ENCODE data around the gene ENPP6. TPM values are rescaled to one million over a fixed set of nuclear protein-coding genes. Genes with fewer than 3 reads are reported as not detected.

Gene ENPP6
- total RNA-seq, 1 experiment from 2014 or later: not detected

DNA sequence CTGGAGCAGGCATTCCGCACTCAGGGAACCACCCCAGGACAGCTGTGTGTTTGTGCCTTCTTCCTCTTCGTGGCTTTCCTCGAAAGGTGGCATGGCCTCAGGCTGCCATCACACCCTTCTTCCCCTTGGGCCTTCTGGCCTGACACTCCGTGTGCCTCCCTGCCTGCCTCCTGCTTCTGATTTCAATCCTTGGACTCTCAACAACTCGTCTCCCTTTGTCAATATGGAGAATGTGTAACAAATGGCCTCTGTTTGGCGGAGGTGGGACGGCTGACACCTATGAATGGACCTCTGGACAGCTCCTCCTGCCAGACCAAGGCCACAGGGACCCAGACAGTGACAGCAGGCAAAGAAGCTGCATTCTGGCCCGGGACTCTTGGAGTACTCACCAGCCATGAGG lies 137.0 kb downstream of the ENPP6 start:
- peaks cover 69% of the 10 kb centered on the region for H3K27me3 ChIP-seq (ENCODE audit: low read length)
- H3K9me3 ChIP-seq (ENCODE audit: low read length): no peaks in the 10 kb centered on the region

DNA sequence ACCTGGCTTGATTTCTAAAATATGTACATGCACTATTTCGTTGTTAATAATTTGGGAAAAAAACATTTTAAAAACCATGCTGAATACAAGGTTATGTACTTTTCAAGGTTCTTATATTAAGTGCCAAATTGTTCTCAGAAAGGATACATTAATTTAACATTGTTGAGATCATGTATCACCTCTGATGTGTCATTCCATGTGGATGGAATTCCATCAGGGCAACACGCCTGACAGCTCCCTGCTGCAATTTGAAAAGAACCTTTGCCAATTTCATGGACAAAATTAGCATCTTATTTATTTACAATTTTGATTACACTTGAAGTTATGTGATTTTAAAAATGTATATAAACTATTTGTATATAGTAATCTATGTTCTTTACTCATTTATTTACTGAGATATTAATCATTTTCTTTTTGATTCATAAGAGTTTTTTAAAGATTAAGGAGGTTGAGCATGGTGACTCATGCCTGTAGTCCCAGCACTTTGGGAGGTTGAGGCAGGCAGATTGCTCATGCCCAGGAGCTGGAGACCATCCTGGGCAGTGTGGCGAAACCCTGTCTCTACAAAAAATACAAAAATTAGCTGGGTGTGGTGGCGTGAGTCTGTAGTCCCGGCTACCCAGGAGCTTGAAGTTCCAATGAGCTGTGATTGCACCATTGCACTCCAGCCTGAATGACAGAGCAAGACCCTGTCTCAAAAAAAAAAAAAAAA lies 142.8 kb downstream of the ENPP6 start:
- DNase-seq (no peak), ATAC-seq (no peak)
- no peaks in the 10 kb centered on the region for H3K9me2 ChIP-seq (replicated peaks; ENCODE audit: low read length)
- ChIA-PET POLR2A (ENCODE audit: unreplicated experiment) (no interaction called here), CTCF (no interaction called here)
- H3F3A ChIP-seq (ENCODE audit: low read length, unreplicated experiment): no peaks in the 10 kb centered on the region
- no peak for TF ChIP-seq EZH2phosphoT487 (IDR thresholded peaks at IDR 0.05; ENCODE audit: borderline replicate concordance, low read length)
- no peak for TF ChIP-seq CTCF (conservative IDR thresholded peaks at IDR 0.05; ENCODE audit: low read depth, low read length)
- TF ChIP-seq EZH2 (IDR thresholded peaks at IDR 0.05; ENCODE audit: low read length, unreplicated experiment): no peak
- no peaks in the 10 kb centered on the region for H3K4me1 ChIP-seq (ENCODE audit: insufficient read depth, low read length)
- BruUV-seq (replicated peaks): no TSS peak
- no peak overlapping the region for H3K9ac ChIP-seq (ENCODE audit: low read length)
- H3K79me2 ChIP-seq (ENCODE audit: low read length): no peaks in the 10 kb centered on the region
- intact Hi-C loops (cut with micrococcal nuclease): loop anchor here (10.0 kb wide), 1 partner anchor 120 kb away; no protein-coding TSS in a partner anchor
- H3K27ac ChIP-seq (ENCODE audit: low read length): no peak overlapping the region
- H3K36me3 ChIP-seq (ENCODE audit: low read depth, low read length): no peaks in the 10 kb centered on the region
- peaks cover 64% of the 10 kb centered on the region for H3K27me3 ChIP-seq (ENCODE audit: low read length)
- H3K4me2 ChIP-seq (ENCODE audit: low read length): no peak overlapping the region
- H3K9me3 ChIP-seq (ENCODE audit: low read length): no peaks in the 10 kb centered on the region
- H2AFZ ChIP-seq (ENCODE audit: low read length): no peak overlapping the region
- H4K20me1 ChIP-seq (ENCODE audit: low read length): no peaks in the 10 kb centered on the region
- H3K4me3 ChIP-seq (ENCODE audit: low read length): no peak overlapping the region

More for the DNA sequence above, 137.0 kb downstream of the ENPP6 start:
- Histone ChIP-seq H3K4me2 (ENCODE audit: low read length) (no peak overlapping the region), H3K4me3 (ENCODE audit: low read length) (no peak overlapping the region), H2AFZ (ENCODE audit: low read length) (no peak overlapping the region), H3K9me2 (replicated peaks; ENCODE audit: low read length) (no peaks in the 10 kb centered on the region), H3F3A (ENCODE audit: low read length, unreplicated experiment) (no peaks in the 10 kb centered on the region), H3K9ac (ENCODE audit: low read length) (no peak overlapping the region), H3K27ac (ENCODE audit: low read length) (no peak overlapping the region), H3K4me1 (ENCODE audit: insufficient read depth, low read length) (no peaks in the 10 kb centered on the region), H3K36me3 (ENCODE audit: low read depth, low read length) (no peaks in the 10 kb centered on the region), H4K20me1 (ENCODE audit: low read length) (no peaks in the 10 kb centered on the region), H3K79me2 (ENCODE audit: low read length) (no peaks in the 10 kb centered on the region)
- ATAC-seq (no peak), DNase-seq (no peak)
- intact Hi-C loops (cut with micrococcal nuclease): no loop called here
- ChIA-PET POLR2A (ENCODE audit: unreplicated experiment) (no interaction called here), CTCF (no interaction called here)
- no TSS peak for BruUV-seq (replicated peaks)
- no peak for TF ChIP-seq EZH2phosphoT487 (IDR thresholded peaks at IDR 0.05; ENCODE audit: borderline replicate concordance, low read length)
- no peak for TF ChIP-seq EZH2 (IDR thresholded peaks at IDR 0.05; ENCODE audit: low read length, unreplicated experiment)
- TF ChIP-seq CTCF (conservative IDR thresholded peaks at IDR 0.05; ENCODE audit: low read depth, low read length): no peak

- TF ChIP-seq EZH2phosphoT487 (IDR thresholded peaks at IDR 0.05; ENCODE audit: borderline replicate concordance, low read length): no peak
- TF ChIP-seq CTCF (conservative IDR thresholded peaks at IDR 0.05; ENCODE audit: low read depth, low read length): no peak
- no peak for TF ChIP-seq EZH2 (IDR thresholded peaks at IDR 0.05; ENCODE audit: low read length, unreplicated experiment)
- ATAC-seq: no peak
- H3F3A ChIP-seq (ENCODE audit: low read length, unreplicated experiment): no peaks in the 10 kb centered on the region
- no peak overlapping the region for H3K27ac ChIP-seq (ENCODE audit: low read length)
- intact Hi-C loops (cut with micrococcal nuclease): no loop called here
- no peak for DNase-seq
- H3K4me2 ChIP-seq (ENCODE audit: low read length): no peak overlapping the region
- ChIA-PET POLR2A (ENCODE audit: unreplicated experiment) (no interaction called here), CTCF (no interaction called here)
- H3K4me3 ChIP-seq (ENCODE audit: low read length): no peak overlapping the region
- H3K9me3 ChIP-seq (ENCODE audit: low read length): no peaks in the 10 kb centered on the region
- H2AFZ ChIP-seq (ENCODE audit: low read length): no peak overlapping the region
- no peaks in the 10 kb centered on the region for H3K4me1 ChIP-seq (ENCODE audit: insufficient read depth, low read length)
- H3K79me2 ChIP-seq (ENCODE audit: low read length): no peaks in the 10 kb centered on the region
- no peaks in the 10 kb centered on the region for H4K20me1 ChIP-seq (ENCODE audit: low read length)
- H3K9ac ChIP-seq (ENCODE audit: low read length): no peak overlapping the region
- peaks cover 56% of the 10 kb centered on the region for H3K27me3 ChIP-seq (ENCODE audit: low read length)
- no peaks in the 10 kb centered on the region for H3K36me3 ChIP-seq (ENCODE audit: low read depth, low read length)
- H3K9me2 ChIP-seq (replicated peaks; ENCODE audit: low read length): no peaks in the 10 kb centered on the region
- BruUV-seq (replicated peaks): no TSS peak
These were observed 149.6 kb downstream of the ENPP6 start for GRCh38 chr4:184067931-184068554.

All from PC-3 (cell line).